Activated CD4-positive, alpha-beta T cell treated with anti-CD3 and anti-CD28 coated beads for 1 hour (primary cell): Measurements from ENCODE around the gene CSTF1.
"Not testable (repeated sequence)": the region's sequence is repeated elsewhere in the genome, so short reads cannot be mapped to it uniquely, and the experiment has no call there.

Experiments used
- DNase-seq: peaks from one replicate; pipeline ENCODE4 v3.0.0-alpha.2; 2020

The CSTF1 gene

GRCh38 chr20:56411287-56411686 lies 18.8 kb downstream of the CSTF1 start:
- DNase-seq: not testable (repeated sequence)

DNA sequence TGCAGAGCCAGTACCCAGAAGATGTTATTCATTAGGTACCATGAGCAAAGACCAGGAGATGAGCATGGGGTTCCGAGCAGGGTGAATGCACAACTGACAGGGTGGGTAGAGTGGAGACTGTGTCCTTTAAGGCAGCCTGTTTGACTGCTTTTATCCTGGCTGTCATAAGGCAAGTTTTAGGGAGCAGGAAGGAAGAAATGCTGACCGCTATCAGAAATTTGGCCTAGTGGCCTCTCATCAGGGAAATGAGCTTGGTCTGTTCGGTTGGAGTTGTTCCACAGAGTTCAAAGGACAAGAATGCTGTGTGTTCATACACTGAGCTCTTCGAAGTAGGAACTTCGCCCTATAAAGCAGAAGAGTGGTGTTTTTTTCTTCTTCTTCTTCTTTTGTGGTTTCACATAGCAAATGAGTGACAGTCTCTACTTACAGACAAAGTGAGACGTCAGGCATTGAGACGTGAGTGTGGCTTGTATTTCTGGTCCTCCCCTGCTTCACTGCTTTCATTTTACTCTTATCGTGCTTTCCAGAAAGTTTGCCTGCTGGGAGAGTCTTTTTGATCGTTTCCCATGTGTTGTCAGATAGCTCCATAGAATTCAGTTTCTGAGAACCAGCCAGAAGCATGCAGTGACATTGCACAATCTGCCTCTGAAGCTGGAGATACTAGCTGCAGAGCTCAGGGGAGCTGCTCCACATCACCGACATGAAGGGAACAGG lies 19.5 kb downstream of the CSTF1 start, which contains the start of gene CASS4:
Gene CASS4 (plus strand): TSS at position 502 of the 714 bp plus-strand sequence. CDS start 199 bp downstream, at position 701.
- DNase-seq: no peak

DNA sequence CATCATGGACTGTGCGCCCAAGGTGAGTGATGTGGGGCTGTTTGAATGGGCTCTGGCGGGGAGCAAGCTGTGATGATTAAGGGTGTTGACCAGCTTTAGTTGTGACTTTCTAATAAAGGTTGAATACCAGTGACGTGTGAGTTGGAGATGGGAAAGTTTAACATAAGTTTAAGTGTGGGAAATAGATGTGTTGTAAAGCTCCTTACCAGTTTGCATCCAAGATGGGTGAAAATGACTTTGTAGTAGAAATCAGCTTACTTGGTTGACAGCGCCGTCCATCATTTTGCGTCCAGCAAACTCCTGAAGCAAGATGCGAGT lies 20.0 kb downstream of the CSTF1 start:
- DNase-seq: no peak

- no peak for DNase-seq
Observed at GRCh38 chr20:56412949-56413348, 20.5 kb downstream of the CSTF1 start.

GRCh38 chr20:56414842-56415765 lies 22.7 kb downstream of the CSTF1 start:
- peak; percentile 27 for DNase-seq

DNA sequence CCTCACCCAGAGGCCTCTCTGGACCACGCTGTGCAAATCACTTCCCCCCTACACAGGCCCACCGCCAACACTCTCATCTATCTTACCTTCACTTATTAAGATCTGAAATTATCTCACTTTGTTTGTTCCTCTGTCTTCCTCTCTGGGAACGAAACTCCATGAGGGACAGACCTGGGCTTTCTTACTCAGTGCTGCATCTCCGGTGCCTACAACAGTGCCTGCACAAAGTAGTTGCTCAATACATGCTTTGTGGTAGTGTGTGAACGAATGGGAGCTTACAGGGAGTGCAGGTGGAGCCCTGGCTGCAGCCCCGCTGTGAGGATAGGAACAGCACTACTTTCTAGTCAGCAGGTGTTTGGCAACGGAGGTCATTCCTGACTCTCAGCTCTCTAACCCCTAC lies 25.0 kb downstream of the CSTF1 start:
- DNase-seq: no peak

DNA sequence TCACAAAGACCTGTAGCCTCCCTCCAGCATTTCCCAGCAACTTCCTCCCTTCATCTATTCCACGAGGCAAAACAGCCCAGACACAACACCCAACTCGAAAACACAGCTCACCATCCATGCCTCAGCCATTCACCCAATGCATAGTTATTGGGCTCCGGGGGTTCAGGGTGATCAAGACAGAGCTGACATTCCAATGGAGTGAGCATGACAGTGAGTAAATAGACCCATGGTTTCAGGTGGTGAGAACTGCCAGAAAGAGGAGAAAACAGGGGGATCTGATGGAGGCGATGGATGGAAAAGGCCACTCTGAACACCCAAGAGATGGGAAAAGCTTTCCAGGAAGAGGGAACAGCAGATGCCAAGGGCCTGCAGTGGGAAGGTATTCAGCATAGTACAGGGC lies 25.5 kb downstream of the CSTF1 start:
- no peak for DNase-seq

DNA sequence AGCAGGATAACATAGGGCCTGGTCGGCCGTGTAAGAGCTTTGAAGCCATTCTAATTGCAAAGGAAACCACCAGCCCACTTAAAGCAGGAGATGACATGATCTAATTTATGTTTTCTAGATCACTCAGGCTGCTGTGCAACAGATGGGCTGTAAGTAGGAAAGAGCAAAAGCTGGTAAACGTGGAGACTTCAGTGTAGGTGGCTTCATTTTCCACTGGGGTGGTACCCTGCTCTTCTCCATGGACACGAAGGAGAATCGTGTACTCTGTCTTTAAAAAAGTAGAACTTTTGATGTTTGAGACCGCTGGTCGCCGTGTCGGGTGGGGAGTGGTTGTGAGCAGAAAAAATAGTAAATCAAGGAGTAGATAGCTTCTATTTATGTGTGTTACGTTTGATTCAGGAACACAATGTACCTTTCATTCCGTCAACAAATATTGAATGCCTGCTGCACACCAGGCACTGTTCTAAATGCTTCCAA lies 26.0 kb downstream of the CSTF1 start:
- no peak for DNase-seq

DNA sequence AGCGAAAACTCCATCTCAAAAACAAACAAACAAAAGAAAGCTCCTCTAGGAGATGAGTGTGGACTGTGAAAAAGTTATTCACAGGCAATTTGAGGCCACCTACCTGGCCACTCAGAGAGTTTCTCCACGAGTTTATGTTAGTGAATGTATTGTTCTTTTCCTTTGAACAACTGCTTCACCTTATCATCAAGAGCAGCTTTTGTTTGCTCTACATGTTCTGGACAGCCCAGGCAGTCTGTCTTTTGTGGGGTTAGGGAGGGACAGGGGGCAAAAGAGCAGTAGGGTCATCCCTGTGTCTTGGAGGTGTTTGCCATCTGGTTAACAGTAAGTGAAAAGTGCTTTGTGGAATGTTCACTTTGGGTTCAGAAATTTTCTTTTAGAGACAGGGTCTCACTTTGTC lies 27.6 kb downstream of the CSTF1 start:
- DNase-seq: no peak

GRCh38 chr20:56420940-56421688 lies 28.7 kb downstream of the CSTF1 start:
- DNase-seq: no peak

DNA sequence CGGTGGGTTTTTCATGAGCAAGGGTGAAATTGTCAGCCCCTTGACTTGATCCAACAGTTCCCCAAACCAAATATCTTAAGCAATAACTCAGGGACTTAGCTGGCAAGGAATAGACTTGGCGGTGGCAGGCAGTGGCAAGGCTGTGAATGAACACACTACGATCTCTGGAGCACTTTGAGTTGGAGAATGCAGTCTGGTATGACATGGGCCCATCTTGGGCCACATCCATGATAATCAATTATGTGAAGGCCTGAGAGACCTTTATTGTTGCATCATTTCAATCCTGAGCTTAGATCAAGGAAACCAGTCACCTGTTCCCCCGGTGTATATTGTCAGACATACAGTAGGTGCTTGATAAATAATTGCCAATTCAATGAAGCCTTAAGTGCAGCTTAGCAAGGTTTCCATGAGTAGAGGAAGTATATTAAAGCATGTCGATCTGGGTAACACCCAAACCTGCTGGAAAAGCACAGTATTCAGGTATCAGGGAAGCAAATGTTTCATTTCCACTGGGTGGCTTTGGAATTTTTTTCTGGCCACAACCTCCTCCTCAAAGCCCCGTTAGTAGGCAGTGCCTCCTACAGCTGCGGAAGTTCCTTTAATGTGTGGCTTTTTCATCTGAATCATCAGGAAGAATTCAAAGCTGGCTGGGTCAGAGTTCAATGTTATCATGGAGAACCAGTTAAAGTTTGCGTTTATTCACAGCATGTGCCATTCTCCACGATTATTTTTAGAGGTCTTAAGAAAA lies 29.8 kb downstream of the CSTF1 start:
- DNase-seq: no peak

DNA sequence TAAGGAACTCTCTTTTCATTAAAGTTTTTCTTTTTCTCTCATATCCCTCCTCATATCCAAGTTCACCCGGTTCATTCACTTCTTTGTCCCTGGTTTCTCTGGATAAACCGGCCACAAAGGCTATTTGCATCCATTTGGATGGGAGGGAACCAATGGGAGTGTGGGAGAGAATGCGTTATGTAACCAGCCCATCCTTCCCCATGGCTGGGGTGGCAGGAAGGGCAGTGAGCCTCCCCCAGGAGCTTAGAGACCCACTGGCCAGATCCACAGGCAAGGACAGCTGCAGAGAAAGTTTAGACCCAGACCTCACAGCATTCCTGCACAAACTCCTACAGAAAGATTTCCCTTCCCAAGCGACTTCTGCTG lies 30.4 kb downstream of the CSTF1 start:
- DNase-seq: no peak

GRCh38 chr20:56423211-56423610 lies 30.8 kb downstream of the CSTF1 start:
- DNase-seq: no peak

DNA sequence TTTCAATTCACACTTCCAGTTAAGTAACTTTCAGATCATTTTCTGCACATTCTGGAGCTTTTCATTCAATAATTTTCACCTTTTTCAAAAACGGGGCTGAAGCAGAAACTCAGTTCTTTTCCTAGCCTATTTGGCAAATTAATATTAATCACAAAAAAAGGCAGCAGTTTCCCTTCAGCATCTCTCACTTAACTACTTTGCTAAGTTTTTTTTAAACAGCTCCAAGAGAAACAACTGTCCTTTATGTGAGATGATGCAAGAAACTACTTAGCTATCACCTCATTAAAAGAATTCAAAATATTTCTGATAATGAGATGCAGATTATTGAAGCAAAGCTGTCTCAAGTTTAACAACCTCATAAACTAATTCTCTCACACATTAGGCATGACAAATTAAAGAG lies 31.4 kb downstream of the CSTF1 start:
- DNase-seq: no peak

DNA sequence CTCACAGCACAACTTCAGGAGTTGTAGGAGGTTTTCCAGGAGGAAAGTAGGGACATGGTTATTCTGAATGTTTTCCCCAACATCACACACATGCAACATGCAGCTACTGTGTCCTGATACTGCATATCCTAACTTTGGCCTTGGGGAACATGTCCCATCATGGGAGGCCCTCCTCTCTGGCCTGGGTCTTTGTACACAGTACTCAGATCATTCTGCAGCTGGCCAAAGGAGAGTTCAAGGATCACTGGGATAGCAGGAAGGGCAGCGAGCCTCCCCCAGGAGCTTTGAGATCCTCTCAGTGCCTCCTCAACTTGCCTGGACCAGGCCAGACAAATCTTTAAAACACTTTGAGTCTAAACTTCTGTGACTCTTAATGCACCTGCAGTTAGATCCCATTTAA lies 32.5 kb downstream of the CSTF1 start:
- DNase-seq: no peak

GRCh38 chr20:56426026-56426425 lies 33.6 kb downstream of the CSTF1 start:
- no peak for DNase-seq

- no peak for DNase-seq
Observed at GRCh38 chr20:56426926-56427325, 34.5 kb downstream of the CSTF1 start.

- DNase-seq: no peak
Observed at GRCh38 chr20:56427797-56428196, 35.4 kb downstream of the CSTF1 start.

GRCh38 chr20:56428410-56428809 lies 36.0 kb downstream of the CSTF1 start:
- no peak for DNase-seq

DNA sequence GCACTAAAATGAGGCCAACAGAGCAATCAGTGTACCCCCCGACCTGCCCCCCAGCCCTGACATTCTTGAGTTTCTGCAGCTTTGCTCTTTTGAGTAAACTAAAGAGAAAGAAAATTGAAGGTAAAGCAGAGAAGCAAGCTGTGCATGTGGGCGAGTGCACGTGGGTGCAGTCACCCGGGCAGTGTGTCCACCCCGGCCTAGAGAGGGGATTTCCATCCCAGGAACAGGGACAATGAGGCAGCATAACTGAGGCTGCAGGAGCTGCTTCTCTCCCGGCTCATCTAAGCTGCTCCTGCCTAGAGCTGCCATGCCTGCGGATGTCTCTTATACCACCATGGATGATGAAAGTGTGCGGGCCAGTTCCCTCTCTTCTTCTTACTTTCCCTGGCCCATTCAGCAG lies 36.4 kb downstream of the CSTF1 start:
- no peak for DNase-seq

- peak; percentile 26 for DNase-seq
Observed at GRCh38 chr20:56429502-56429901, 37.1 kb downstream of the CSTF1 start.

DNA sequence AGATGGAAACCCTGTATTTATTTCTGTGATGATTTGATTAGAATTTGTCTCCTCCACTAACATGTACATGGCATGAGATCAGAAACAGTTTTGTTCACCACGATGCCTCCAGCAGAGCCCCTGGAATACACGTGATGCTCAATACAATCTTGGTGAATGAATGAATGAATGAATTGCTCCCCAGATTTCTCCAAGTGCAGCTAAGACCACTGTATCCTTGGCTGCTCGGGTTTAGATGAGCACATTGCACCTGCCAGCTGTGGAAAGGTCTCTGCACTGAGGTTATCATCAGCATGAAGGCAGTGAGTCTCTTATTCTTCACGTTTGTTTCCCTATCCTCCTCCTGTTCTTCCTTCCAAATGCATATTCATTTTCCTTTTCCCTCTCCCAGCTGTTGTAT lies 37.5 kb downstream of the CSTF1 start:
- no peak for DNase-seq

- no peak for DNase-seq
Observed at GRCh38 chr20:56430461-56430860, 38.0 kb downstream of the CSTF1 start.
